Measurements from ENCODE around the gene ZNF185. TPM values are rescaled to one million over a fixed set of nuclear protein-coding genes. Genes with fewer than 3 reads are reported as not detected.

Gene ZNF185
- total and polyA plus RNA-seq, 10 of the 15 experiments (the other 5 are each of a cell fraction or from before 2014, with no cell fraction given), result 0.23 to 1.3 (median 0.55) TPM

- Histone ChIP-seq H3K9me3 (replicated peaks; ENCODE audit: control insufficient read depth, insufficient read depth, low read length) (no peaks in the 10 kb centered on the region), H4K20me1 (ENCODE audit: control insufficient read depth, insufficient read depth) (no peaks in the 10 kb centered on the region), H2AFZ (ENCODE audit: control insufficient read depth, low read depth, low read length) (no peak overlapping the region), H3K4me3 (no peak overlapping the region), H3K9ac (ENCODE audit: control insufficient read depth, insufficient read depth, low read length) (no peak overlapping the region), H3K4me2 (ENCODE audit: control insufficient read depth, insufficient read depth) (no peak overlapping the region), H3K79me2 (ENCODE audit: control insufficient read depth, insufficient read depth, low read length) (no peaks in the 10 kb centered on the region), H3K36me3 (ENCODE audit: control insufficient read depth in 2 of 2, insufficient read depth in 2 of 2, low read length in 1 of 2) (peaks cover 2 to 3% of the 10 kb centered on the region in 2 experiments; a peak in 2 of 4 replicates), H3K27me3 (replicated peaks in 1 of 2; ENCODE audit: control insufficient read depth in 2 of 2, insufficient read depth in 2 of 2, low read length in 1 of 2) (no peaks in the 10 kb centered on the region), H3K27ac (ENCODE audit: control insufficient read depth, insufficient read depth) (no peak overlapping the region), H3K4me1 (ENCODE audit: control insufficient read depth, insufficient read depth, low read length) (no peaks in the 10 kb centered on the region)
- SMC1A ChIA-PET (ENCODE audit: uncharacterized antibody, unreplicated experiment), result no interaction called here
- FAIRE-seq, result no peak
- in situ Hi-C loops (cut with MboI) (no loop called here), intact Hi-C loops (cut with micrococcal nuclease; ENCODE audit: unreplicated experiment) (no loop called here)
- 32% methylated on average over 2 of the region's 2 CpGs for WGBS (ENCODE audit: insufficient coverage, insufficient replicate concordance, low lambda C conversion rate, missing lambda C conversion rate)
- RAD21 ChIA-PET (ENCODE audit: unreplicated experiment), result no interaction called here
- no peak for DNase-seq (ENCODE audit: low read depth, low spot score)
- POLR2A ChIA-PET, result interaction anchor here (1.0 kb wide), 1 partner anchor 9 kb away, joined by 3 read pairs; no protein-coding TSS in a partner anchor
- no TSS peak for BruUV-seq (replicated peaks)
- TF ChIP-seq NFXL1 (IDR thresholded peaks at IDR 0.05; ENCODE audit: borderline replicate concordance) (no peak), IRF3 (IDR thresholded peaks at IDR 0.05) (no peak), POU2F2 (IDR thresholded peaks at IDR 0.05; ENCODE audit: borderline replicate concordance, low read depth, low read length) (no peak), ATF7 (IDR thresholded peaks at IDR 0.05; ENCODE audit: low read depth) (no peak), DPF2 (IDR thresholded peaks at IDR 0.05) (no peak), ZNF622 (IDR thresholded peaks at IDR 0.05) (no peak), CEBPB (IDR thresholded peaks at IDR 0.05; ENCODE audit: borderline replicate concordance in 1 of 2, low read depth in 2 of 2, low read length in 2 of 2) (no peak)
- ATAC-seq, result no peak
- CTCF ChIA-PET, result no interaction called here
Measured at GRCh38 chrX:152850465-152850864, 47.4 kb upstream of the ZNF185 start.

- H3K27ac ChIP-seq (ENCODE audit: control insufficient read depth, insufficient read depth), result no peak overlapping the region
- no peak overlapping the region for H2AFZ ChIP-seq (ENCODE audit: control insufficient read depth, low read depth, low read length)
- H3K36me3 ChIP-seq (ENCODE audit: control insufficient read depth in 2 of 2, insufficient read depth in 2 of 2, low read length in 1 of 2), result peaks cover 2 to 3% of the 10 kb centered on the region in 2 experiments; a peak in 3 of 4 replicates
- ChIA-PET SMC1A (ENCODE audit: uncharacterized antibody, unreplicated experiment) (interaction anchor here (0.5 kb wide), 1 partner anchor 98 kb away, joined by 3 read pairs; no protein-coding TSS in a partner anchor), POLR2A (no interaction called here), CTCF (no interaction called here), RAD21 (ENCODE audit: unreplicated experiment) (no interaction called here)
- no peaks in the 10 kb centered on the region for H3K9me3 ChIP-seq (replicated peaks; ENCODE audit: control insufficient read depth, insufficient read depth, low read length)
- H3K4me1 ChIP-seq (ENCODE audit: control insufficient read depth, insufficient read depth, low read length), result no peaks in the 10 kb centered on the region
- no TSS peak for BruUV-seq (replicated peaks)
- FAIRE-seq (no peak), ATAC-seq (no peak), DNase-seq (ENCODE audit: low read depth, low spot score) (no peak)
- 75% methylated on average over 7 of the region's 7 CpGs for WGBS (ENCODE audit: insufficient coverage, insufficient replicate concordance, low lambda C conversion rate, missing lambda C conversion rate)
- H3K79me2 ChIP-seq (ENCODE audit: control insufficient read depth, insufficient read depth, low read length), result no peaks in the 10 kb centered on the region
- no peaks in the 10 kb centered on the region for H4K20me1 ChIP-seq (ENCODE audit: control insufficient read depth, insufficient read depth)
- H3K4me2 ChIP-seq (ENCODE audit: control insufficient read depth, insufficient read depth), result no peak overlapping the region
- H3K27me3 ChIP-seq (replicated peaks in 1 of 2; ENCODE audit: control insufficient read depth in 2 of 2, insufficient read depth in 2 of 2, low read length in 1 of 2), result no peaks in the 10 kb centered on the region
- in situ Hi-C loops (cut with MboI), result no loop called here
- intact Hi-C loops (cut with micrococcal nuclease; ENCODE audit: unreplicated experiment), result no loop called here
- H3K4me3 ChIP-seq, result no peak overlapping the region
- H3K9ac ChIP-seq (ENCODE audit: control insufficient read depth, insufficient read depth, low read length), result no peak overlapping the region
- TF ChIP-seq SMAD1 (IDR thresholded peaks at IDR 0.05; ENCODE audit: low read depth, partially characterized antibody), result no peak
- no peak for TF ChIP-seq EZH2 (IDR thresholded peaks at IDR 0.05; ENCODE audit: borderline replicate concordance, control insufficient read depth, low read depth, low read length)
- TF ChIP-seq RCOR1 (conservative IDR thresholded peaks at IDR 0.05; ENCODE audit: low read depth, low read length), result no peak
- no peak for TF ChIP-seq MYB (IDR thresholded peaks at IDR 0.05; ENCODE audit: borderline replicate concordance, low read depth, low read length)
- TF ChIP-seq HDGF (IDR thresholded peaks at IDR 0.05), result no peak
- TF ChIP-seq TARDBP (IDR thresholded peaks at IDR 0.05; ENCODE audit: borderline replicate concordance), result no peak
- no peak for TF ChIP-seq ZNF687 (IDR thresholded peaks at IDR 0.05)
- no peak for TF ChIP-seq CREM (IDR thresholded peaks at IDR 0.05; ENCODE audit: low read depth)
Measured at GRCh38 chrX:152853986-152854385, 43.9 kb upstream of the ZNF185 start.

All from GM12878 (cell line).